HEK293 (cell line): ENCODE data around the gene RASA3.
A peak's percentile ranks its signal among the peaks of the same experiment; 100 is the strongest.

Experiments
- CTCF ChIA-PET: fragments of 350-600 bp; formaldehyde crosslinking; extraction: SDS; loops from one replicate; lab custom pipeline; 2021; ENCODE audit warnings: antibody characterized with exemption; lab: Yijun Ruan, JAX
- POLR2A ChIA-PET: fragments of 300-600 bp; formaldehyde crosslinking; extraction: SDS; loops from one replicate; lab custom pipeline; 2020; ENCODE audit warnings: antibody characterized with exemption, inconsistent platforms; lab: Yijun Ruan, JAX
- H3K27ac ChIP-seq: fragments of 200-500 bp; sonication (Bioruptor generic); 2 replicates; pipeline ENCODE4 v1.5.1; 2014; ENCODE audit warnings: low read depth, low read length, control low read depth, inconsistent platforms; ENCODE audit errors: extremely low read depth
- H3K36me3 ChIP-seq, 2 experiments: fragments of 200-500 bp in 1 of 2; sonication (Bioruptor generic) in 1 of 2; 1 replicate in 1 of 2; 2 replicates in 1 of 2; pipeline ENCODE4 v1.5.1; 2014 to 2017; ENCODE audit warnings: inconsistent platforms in 2 of 2, low read length in 2 of 2; ENCODE audit not compliant: control insufficient read depth in 2 of 2, insufficient read depth in 1 of 2
- H3K4me1 ChIP-seq: fragments of 200-500 bp; sonication (Bioruptor generic); 2 replicates; pipeline ENCODE4 v1.5.1; 2014; ENCODE audit warnings: mild to moderate bottlenecking, low read length, inconsistent platforms; ENCODE audit not compliant: control insufficient read depth, insufficient read depth
- H3K4me3 ChIP-seq: 2 replicates; pipeline ENCODE4 v1.5.1; 2011; ENCODE audit warnings: low read depth, mild to moderate bottlenecking, control low read depth, low read length, moderate library complexity
- H3K9me3 ChIP-seq: fragments of 200-500 bp; sonication (Bioruptor generic); 2 replicates; pipeline ENCODE4 v1.5.1; 2014; ENCODE audit warnings: low read depth, low read length, inconsistent platforms; ENCODE audit not compliant: control insufficient read depth, insufficient read depth
- BCL11B ChIP-seq: fragments of 450-650 bp; formaldehyde crosslinking; IDR thresholded peaks from 2 replicates; pipeline ENCODE4 v1.5.1; 2016; ENCODE audit warnings: low read depth, missing biosample characterization, missing genetic modification characterization
- GLIS1 ChIP-seq: fragments of 450-650 bp; formaldehyde crosslinking; IDR thresholded peaks from 2 replicates; pipeline ENCODE4 v1.5.1; 2016; ENCODE audit warnings: missing biosample characterization, missing genetic modification characterization
- HOXD13 ChIP-seq: sonication (generic); formaldehyde crosslinking; IDR thresholded peaks from 2 replicates; pipeline ENCODE4 v1.8.0; 2022; ENCODE audit warnings: missing genetic modification reagents, borderline replicate concordance
- ZBTB10 ChIP-seq: fragments of 450-650 bp; formaldehyde crosslinking; IDR thresholded peaks from 2 replicates; pipeline ENCODE4 v1.5.1; 2016; ENCODE audit warnings: missing biosample characterization, missing genetic modification characterization
- ZBTB17 ChIP-seq: fragments of 450-650 bp; formaldehyde crosslinking; IDR thresholded peaks from 2 replicates; pipeline ENCODE4 v1.5.1; 2016; ENCODE audit warnings: missing biosample characterization, missing genetic modification characterization
- ZIC2 ChIP-seq: fragments of 450-650 bp; formaldehyde crosslinking; IDR thresholded peaks from 2 replicates; pipeline ENCODE4 v1.5.1; 2016; ENCODE audit warnings: missing biosample characterization, missing genetic modification characterization
- ZNF184 ChIP-seq: fragments of 450-650 bp; IDR thresholded peaks from 2 replicates; pipeline ENCODE4 v1.5.1; 2018; ENCODE audit warnings: missing biosample characterization, mild to moderate bottlenecking, missing genetic modification characterization
- ZNF202 ChIP-seq: fragments of 450-650 bp; formaldehyde crosslinking; IDR thresholded peaks from 2 replicates; pipeline ENCODE4 v1.5.1; 2016; ENCODE audit warnings: missing biosample characterization, missing genetic modification characterization, borderline replicate concordance
- ZNF280C ChIP-seq: fragments of 450-650 bp; formaldehyde crosslinking; IDR thresholded peaks from 2 replicates; pipeline ENCODE4 v1.5.1; 2016; ENCODE audit warnings: missing biosample characterization, missing genetic modification characterization
- ZNF280D ChIP-seq: fragments of 450-650 bp; formaldehyde crosslinking; IDR thresholded peaks from 2 replicates; pipeline ENCODE4 v1.5.1; 2016; ENCODE audit warnings: missing biosample characterization, missing genetic modification characterization
- ZNF366 ChIP-seq: fragments of 450-650 bp; formaldehyde crosslinking; conservative IDR thresholded peaks from 2 replicates; pipeline ENCODE4 v1.5.1; 2016; ENCODE audit warnings: missing biosample characterization, missing genetic modification characterization
- ZNF37A ChIP-seq: fragments of 450-650 bp; IDR thresholded peaks from 2 replicates; pipeline ENCODE4 v1.5.1; 2018; ENCODE audit warnings: missing biosample characterization, missing genetic modification characterization
- ZNF473 ChIP-seq: fragments of 450-650 bp; formaldehyde crosslinking; IDR thresholded peaks from 2 replicates; pipeline ENCODE4 v1.5.1; 2017; ENCODE audit warnings: missing biosample characterization, missing genetic modification characterization
- ZNF549 ChIP-seq: fragments of 450-650 bp; IDR thresholded peaks from 2 replicates; pipeline ENCODE4 v1.5.1; 2018; ENCODE audit warnings: missing biosample characterization, missing genetic modification characterization, mild to moderate bottlenecking, inconsistent platforms, moderate library complexity
- ZNF571 ChIP-seq: fragments of 450-650 bp; formaldehyde crosslinking; IDR thresholded peaks from 2 replicates; pipeline ENCODE4 v1.5.0; 2017; ENCODE audit warnings: missing biosample characterization, missing genetic modification characterization
- ZNF639 ChIP-seq: fragments of 450-650 bp; formaldehyde crosslinking; IDR thresholded peaks from 2 replicates; pipeline ENCODE4 v1.5.1; 2016; ENCODE audit warnings: missing biosample characterization, missing genetic modification characterization
- ZNF658 ChIP-seq: fragments of 450-650 bp; formaldehyde crosslinking; IDR thresholded peaks from 2 replicates; pipeline ENCODE4; 2016; ENCODE audit warnings: missing biosample characterization, missing genetic modification characterization
- ZNF677 ChIP-seq: fragments of 450-650 bp; IDR thresholded peaks from 2 replicates; pipeline ENCODE4 v1.5.0; 2018; ENCODE audit warnings: missing biosample characterization, mild to moderate bottlenecking, missing genetic modification characterization, moderate library complexity

The RASA3 gene

GRCh38 chr13:114057166-114058050 is 75.0 kb downstream of the RASA3 start:
- Histone ChIP-seq H3K4me3 (no peak overlapping the region), H3K36me3 (peaks cover 0 to 3% of the 10 kb centered on the region in 2 experiments; a peak in 1 of 3 replicates), H3K9me3 (no peaks in the 10 kb centered on the region), H3K27ac (no peak overlapping the region), H3K4me1 (no peaks in the 10 kb centered on the region)
- POLR2A ChIA-PET = no interaction called here
- CTCF ChIA-PET = interaction anchor here (0.8 to 1.2 kb wide), 2 partner anchors 12 to 104 kb away, joined by 5 to 7 read pairs; no protein-coding TSS in a partner anchor
- TF ChIP-seq ZBTB17 (tag by site-specific recombination) = peak; percentile 56; the same call in 1 of the 2 replicates
- no peak for TF ChIP-seq ZNF202 (tag by site-specific recombination)
- 0 out of 2 replicates have a peak, but pooled peaks have one; percentile 26 for TF ChIP-seq GLIS1 (tag by site-specific recombination)
- no peak for TF ChIP-seq ZNF473 (tag by site-specific recombination)
- no peak for TF ChIP-seq HOXD13
- peak; percentile 84 for TF ChIP-seq ZIC2 (tag by site-specific recombination)
- no peak for TF ChIP-seq ZNF280D (tag by site-specific recombination)

- no peak for TF ChIP-seq ZNF37A
- peak; percentile 77 for TF ChIP-seq ZIC2 (tag by site-specific recombination)
These were observed 76.0 kb downstream of the RASA3 start for GRCh38 chr13:114056205-114057013.

GRCh38 chr13:114055766-114056165 is 76.7 kb downstream of the RASA3 start:
- CTCF ChIA-PET = no interaction called here
- Histone ChIP-seq H3K4me3 (no peak overlapping the region), H3K27ac (no peak overlapping the region), H3K4me1 (no peaks in the 10 kb centered on the region), H3K9me3 (no peaks in the 10 kb centered on the region), H3K36me3 (peaks cover 0 to 3% of the 10 kb centered on the region in 2 experiments; a peak in 1 of 3 replicates)
- POLR2A ChIA-PET = no interaction called here
- TF ChIP-seq ZNF658 (tag by site-specific recombination) (no peak), ZNF677 (tag by site-specific recombination) (no peak), ZNF639 (tag by site-specific recombination) (no peak), ZNF571 (tag by site-specific recombination) (no peak), ZNF366 (tag by site-specific recombination) (no peak), ZBTB10 (tag by site-specific recombination) (no peak), ZNF280C (tag by site-specific recombination) (no peak), ZNF549 (tag by site-specific recombination) (no peak), ZNF184 (no peak), BCL11B (tag by site-specific recombination) (no peak)

More at GRCh38 chr13:114056205-114057013, 76.0 kb downstream of the RASA3 start:
- no peaks in the 10 kb centered on the region for H3K9me3 ChIP-seq
- ChIA-PET POLR2A (no interaction called here), CTCF (interaction anchor here (1.2 kb wide), 1 partner anchor 11 kb away, joined by 5 read pairs; no protein-coding TSS in a partner anchor)
- H3K4me3 ChIP-seq = no peak overlapping the region
- H3K27ac ChIP-seq = no peak overlapping the region
- H3K36me3 ChIP-seq = peaks cover 0 to 3% of the 10 kb centered on the region in 2 experiments; a peak in 1 of 3 replicates
- H3K4me1 ChIP-seq = no peaks in the 10 kb centered on the region
